GM13976 (cell line): ENCODE measurements around the gene CLEC18C.
"Not testable (repeated sequence)": the region's sequence is repeated elsewhere in the genome, so short reads cannot be mapped to it uniquely, and the experiment has no call there.

Source experiments
- DNase-seq: peaks from one replicate; pipeline ENCODE4 v3.0.0; 2012; ENCODE audit warnings: low spot score
- in situ Hi-C: fragments of 300-500 bp; cut with MboI; formaldehyde crosslinking; loops from one replicate; pipeline ENCODE4 v1.12.0; 2022; ENCODE audit warnings: low sequenced_read_pairs, mixed read lengths, inconsistent platforms; ENCODE audit not compliant: unreplicated experiment
- TF ChIP-seq, protein P1 (sequence below): IDR thresholded peaks from 2 replicates; pipeline ENCODE4 v1.5.1; 2012; ENCODE audit warnings: borderline replicate concordance, mild to moderate bottlenecking; ENCODE audit not compliant: insufficient read depth; ENCODE audit errors: extremely low read depth, missing control alignments, control extremely low read depth

The CLEC18C gene

DNA sequence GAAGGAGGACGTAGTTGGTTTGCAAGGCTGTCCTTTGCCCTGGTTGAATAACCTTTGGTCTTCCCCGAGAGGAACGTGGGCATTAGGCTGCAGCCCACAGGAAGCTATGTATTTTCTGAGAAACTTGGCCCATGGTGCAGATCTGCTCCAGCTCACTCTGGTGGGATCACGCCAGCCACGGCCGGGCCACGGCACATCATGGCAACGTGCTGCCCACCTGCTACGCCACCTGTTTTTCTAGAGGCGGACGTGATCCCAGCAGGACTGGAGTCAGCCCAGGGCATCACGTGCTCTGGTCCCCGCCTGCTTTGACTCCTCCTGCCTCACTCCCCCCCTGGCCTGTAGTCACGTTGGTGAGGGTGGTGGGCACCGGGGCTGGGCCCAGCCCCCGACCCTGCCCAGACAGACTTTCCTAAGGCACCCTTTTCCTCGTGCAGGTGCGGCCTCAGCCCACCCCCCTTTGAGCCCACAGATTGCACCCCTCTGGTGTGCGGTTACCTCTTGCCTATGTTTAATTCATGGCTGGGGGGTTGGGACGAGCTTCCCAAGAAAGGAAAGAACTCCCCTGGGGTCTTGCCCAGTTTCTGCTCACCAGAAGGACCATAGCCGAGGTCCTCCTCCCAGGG is at the start of gene CLEC18C:
TSS of gene CLEC18C (plus strand) at position 576 of the 626 bp plus-strand sequence. CDS start 492 bp downstream, outside the sequence.
- in situ Hi-C loops, DNase-seq: not testable (repeated sequence)

DNA sequence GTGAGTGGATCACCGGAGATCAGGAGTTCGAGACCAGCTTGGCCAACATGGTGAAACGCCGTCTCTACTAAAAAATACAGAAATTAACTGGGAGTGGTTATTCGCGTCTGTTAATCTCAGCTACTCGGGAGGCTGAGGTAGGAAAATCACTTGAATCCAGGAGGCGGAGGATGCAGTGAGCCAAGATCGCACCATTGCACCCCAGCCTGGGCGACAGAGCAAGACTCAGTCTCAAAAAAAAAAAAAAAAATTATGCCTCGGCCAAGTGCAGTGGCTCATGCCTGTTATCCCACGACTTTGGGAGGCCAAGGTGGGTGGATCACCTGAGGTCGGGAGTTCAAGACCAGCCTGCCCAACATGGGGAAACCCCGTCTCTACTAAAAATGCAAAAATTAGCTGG is 49.8 kb upstream of the CLEC18C start:
- in situ Hi-C loops = not testable (repeated sequence)

DNA sequence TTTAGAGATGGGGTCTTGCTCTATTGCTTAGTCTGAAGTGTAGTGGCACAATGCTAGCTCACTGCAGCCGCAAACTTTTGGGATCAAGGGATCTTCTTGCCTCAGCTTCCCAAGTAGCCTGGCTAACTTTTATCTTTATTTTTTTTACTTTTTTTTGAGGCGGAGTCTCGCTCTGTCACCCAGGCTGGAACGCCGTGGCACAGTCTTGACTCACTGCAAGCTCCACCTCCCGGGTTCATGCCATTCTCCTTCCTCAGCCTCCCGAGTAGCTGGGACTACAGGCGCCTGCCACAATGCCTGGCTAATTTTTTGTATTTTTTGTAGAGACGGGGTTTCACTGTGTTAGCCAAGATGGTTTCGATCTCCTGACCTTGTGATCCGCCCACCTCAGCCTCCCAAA is 47.4 kb upstream of the CLEC18C start:
- in situ Hi-C loops, DNase-seq: not testable (repeated sequence)

More for the DNA sequence above, 49.8 kb upstream of the CLEC18C start:
- not testable (repeated sequence) for DNase-seq

DNA sequence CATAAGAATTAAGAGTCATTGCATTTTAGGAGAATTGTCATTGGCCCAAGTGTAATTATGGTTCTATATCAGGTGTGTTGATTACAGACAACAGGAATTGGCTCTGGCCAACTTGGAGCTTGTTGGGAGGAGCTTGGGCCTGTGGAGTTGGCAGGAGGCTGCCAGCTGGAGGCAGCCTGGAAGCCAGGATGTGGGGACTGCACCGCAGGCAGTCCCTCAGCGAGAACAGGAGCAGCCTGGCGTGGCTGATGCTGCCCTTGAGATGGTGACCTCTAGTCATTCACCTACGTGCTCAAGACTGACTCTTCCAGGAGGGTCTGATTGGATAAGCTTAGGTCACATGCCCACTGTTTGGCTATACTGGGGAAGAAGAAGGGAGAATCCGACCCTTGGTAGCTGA is 45.9 kb upstream of the CLEC18C start:
- DNase-seq, in situ Hi-C loops: not testable (repeated sequence)

DNA sequence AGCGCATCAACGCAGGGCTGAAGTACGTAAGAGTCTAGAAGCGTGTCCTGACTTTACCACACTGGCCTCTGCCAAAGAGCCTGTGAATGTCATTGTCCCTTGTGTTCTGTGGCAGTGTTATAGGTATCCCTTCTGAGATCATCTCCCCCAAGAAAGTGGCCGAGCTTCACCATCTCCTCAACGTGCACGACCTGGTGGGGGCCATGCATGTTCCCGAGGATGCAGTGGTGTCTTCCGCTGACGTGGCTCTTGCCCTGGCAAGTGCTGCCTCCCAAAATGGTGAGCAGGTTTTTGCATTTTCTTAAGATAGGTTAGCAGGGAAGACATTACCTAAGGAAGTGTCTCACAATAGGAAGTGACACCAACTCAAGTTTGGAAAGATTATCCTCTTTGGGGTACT is 44.7 kb upstream of the CLEC18C start:
- DNase-seq, in situ Hi-C loops: not testable (repeated sequence)

DNA sequence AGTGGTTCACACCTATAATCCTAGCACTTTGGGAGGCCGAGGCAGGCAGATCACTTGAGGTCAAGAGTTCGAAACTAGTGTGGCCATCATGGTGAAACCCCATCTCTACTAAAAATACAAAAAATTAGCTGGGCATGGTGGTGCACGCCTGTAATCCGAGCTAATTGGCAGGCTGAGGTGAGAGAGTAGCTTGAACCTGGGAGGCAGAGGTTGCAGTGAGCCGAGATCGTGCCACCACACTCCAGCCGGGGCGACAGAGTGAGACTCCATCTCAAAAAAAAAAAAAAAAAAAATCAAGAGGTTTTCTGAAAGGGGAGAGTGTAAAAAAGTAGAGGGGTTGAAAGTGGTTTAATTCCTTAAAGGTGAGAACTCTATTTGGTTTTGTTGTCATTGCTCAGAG is 37.8 kb upstream of the CLEC18C start:
- DNase-seq, in situ Hi-C loops: not testable (repeated sequence)

DNA sequence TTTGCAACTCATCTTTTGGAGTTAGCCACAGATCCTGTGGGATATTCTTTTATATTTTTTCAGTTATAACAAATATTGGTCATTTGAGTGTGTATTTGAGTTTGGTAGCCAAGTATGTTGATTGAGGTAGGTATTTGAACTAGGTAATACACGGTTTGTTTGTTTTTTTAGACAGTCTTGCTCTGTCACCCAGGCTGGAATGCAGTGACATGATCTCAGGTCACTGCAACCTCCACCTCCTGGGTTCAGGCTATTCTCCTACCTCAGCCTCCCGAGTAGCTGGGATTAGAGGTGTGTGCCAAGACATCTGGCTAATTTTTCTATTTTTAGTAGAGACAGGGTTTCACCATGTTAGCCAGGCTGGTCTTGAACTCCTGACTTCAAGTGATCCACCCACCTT is 37.0 kb upstream of the CLEC18C start:
- in situ Hi-C loops, DNase-seq: not testable (repeated sequence)

DNA sequence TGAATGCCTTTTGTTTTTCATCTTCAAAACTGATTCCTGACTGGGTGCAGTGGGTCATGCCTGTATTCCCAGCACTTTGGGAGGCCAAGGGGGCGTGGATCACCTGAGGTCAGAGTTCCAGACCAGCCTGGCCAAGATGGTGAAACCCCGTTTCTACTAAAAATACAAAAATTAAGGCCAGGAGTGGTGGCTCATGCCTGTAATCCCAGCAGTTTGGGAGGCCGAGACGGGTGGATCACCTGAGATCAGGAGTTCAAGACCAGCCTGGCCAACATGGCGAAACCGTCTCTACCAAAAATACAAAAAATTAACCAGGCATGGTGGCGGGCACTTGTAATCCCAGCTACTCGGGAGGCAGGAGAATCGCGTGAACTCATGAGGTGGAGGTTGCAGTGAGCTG is 30.8 kb upstream of the CLEC18C start:
- in situ Hi-C loops, DNase-seq: not testable (repeated sequence)

DNA sequence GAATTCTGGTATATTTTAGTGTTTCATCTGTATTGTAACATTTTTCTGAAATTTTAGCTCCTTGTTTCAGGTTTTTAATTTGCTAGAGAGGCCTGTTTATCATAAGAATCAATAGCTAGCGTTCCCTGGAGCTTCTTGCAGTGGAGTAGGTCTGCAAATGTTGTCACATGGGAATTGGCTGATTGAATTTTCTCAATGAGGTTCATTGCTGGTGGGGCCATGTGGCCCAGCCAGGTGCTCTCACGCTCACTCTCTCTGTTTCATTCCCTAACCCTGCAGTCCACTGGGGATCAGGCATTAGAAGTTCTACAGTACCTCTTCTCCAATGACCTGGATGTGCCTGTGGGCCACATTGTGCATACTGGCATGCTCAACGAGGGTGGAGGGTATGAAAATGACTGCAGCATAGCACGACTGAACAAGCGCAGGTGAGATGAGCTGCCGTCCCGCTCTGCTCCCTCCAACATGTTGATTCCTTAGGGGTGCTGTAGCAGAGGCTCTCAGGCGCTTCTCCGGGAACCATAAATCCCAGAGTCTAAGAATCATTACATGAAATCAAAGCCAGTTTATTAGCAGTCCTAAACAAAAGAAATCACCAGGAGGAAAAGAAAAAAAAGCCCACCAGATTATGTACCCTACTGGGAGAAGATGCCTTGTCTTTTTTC is 30.2 kb upstream of the CLEC18C start:
- in situ Hi-C loops, DNase-seq: not testable (repeated sequence)

DNA sequence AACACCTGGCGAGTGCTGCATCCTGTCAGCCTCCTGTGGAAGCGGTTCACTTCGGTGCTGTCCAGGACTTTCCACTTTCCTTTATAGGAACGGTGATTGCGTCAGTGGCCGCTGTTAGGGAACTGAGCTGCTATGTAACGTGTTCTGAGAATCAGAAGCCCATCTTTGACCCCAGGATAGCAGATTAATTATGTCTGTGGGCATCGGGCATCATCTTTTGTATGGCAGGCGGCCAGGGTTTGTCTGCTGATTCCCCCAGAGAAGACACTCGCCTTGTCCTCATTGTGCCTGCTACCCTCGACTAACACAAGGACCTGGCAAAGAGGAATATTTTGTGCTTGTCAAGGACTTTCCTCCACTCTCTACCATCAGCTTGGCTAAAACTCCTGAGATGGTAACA is 25.7 kb upstream of the CLEC18C start:
- in situ Hi-C loops, DNase-seq: not testable (repeated sequence)

DNA sequence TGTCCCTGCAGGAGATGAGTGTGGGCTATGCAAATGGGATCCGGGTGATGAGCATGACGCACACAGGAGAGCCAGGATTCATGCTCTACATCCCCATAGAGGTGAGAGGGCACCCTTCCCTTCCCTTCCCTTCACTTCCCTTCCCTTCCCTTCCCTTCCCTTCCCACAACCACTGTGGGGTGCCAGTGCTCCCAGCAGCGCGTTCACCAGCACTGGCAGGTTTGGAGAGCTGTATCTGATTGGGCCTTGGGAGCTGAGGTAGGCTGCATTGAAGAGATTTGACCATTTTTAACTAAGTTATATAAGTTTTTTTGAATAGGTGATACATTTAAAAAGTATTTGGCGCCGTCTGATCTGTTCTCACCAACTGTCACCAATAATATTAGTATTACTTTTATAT is 25.1 kb upstream of the CLEC18C start:
- in situ Hi-C loops = not testable (repeated sequence)

DNA sequence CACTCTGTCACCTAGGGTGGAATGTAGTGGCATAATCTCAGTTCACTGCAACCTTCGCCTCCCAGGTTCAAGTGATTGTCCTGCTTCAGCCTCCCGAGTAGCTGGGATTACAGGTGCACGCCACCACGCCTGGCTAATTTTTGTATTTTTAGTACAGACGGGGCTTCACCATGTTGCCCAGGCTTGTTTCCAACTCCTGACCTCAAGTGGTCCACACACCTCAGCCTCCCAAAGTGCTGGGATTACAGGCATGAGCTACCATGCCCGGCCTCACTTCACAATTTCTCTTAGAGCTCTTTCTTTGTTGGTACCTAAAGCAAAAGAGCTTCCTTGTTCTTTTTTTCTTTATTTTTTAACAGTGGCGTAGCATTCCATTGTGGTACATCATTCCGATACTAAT is 24.3 kb upstream of the CLEC18C start:
- DNase-seq, in situ Hi-C loops: not testable (repeated sequence)

More for the DNA sequence above, 25.1 kb upstream of the CLEC18C start:
- not testable (repeated sequence) for DNase-seq

DNA sequence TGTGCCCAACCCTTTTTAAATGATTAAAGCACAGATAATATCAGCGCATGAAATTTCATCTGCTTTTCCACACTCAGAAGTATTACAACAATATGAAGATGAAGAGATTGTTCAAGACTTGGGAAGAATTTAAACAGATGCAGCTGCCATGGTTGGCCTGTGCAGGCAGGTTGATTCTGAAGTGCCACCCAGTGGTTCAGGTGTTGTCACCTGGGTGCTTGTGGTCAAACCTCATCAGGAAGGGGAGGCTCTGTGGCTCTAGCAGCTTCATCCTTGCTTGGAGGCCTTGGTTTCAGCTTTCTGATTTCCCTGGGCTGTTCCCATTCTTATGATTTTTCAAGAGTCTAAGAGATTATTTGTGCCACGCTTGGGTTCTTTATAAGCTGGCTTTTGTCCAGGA is 22.2 kb upstream of the CLEC18C start:
- peak; percentile 41 for DNase-seq
- in situ Hi-C loops = no loop called here
- TF ChIP-seq, protein P1, sequence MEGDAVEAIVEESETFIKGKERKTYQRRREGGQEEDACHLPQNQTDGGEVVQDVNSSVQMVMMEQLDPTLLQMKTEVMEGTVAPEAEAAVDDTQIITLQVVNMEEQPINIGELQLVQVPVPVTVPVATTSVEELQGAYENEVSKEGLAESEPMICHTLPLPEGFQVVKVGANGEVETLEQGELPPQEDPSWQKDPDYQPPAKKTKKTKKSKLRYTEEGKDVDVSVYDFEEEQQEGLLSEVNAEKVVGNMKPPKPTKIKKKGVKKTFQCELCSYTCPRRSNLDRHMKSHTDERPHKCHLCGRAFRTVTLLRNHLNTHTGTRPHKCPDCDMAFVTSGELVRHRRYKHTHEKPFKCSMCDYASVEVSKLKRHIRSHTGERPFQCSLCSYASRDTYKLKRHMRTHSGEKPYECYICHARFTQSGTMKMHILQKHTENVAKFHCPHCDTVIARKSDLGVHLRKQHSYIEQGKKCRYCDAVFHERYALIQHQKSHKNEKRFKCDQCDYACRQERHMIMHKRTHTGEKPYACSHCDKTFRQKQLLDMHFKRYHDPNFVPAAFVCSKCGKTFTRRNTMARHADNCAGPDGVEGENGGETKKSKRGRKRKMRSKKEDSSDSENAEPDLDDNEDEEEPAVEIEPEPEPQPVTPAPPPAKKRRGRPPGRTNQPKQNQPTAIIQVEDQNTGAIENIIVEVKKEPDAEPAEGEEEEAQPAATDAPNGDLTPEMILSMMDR = no peak
